ENCODE measurements around the gene TTC9C.

TTC9C gene

DNA sequence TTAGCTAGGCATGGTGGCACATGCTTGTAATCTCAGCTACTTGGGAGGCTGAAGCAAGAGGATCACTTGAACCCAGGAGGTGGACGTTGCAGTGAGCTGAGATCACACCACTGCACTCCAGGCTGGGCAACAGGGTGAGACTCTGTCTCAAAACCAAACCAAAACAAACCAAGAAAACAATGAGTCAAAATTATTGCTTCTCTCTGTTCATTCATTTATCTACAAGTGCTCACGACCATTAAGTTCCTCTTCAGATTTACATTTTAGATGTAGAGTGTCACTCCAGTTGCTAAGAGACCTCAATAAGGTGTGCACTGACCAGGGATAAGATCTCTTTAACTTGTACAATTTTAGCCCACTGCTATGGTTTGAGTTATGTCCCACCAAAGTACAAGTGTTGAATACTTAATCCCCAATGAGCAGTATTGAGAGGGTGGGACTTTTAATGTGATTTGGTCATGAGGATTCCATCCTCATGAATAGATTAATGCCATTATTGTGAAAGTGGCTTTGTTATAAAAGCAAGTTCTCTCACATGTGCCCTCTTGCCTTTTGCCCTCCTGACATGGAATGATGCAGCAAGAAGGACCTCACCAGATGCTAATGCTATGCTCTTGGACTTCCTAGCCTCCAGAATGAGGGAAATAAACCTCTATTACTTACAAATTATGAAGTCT lies 8.8 kb upstream of the TTC9C start:
- TF ChIP-seq TEAD4 (IDR thresholded peaks at IDR 0.05) (no peak), FOXM1 (IDR thresholded peaks at IDR 0.05; ENCODE audit: borderline replicate concordance, low read depth) (no peak), EP300 (IDR thresholded peaks at IDR 0.05; ENCODE audit: borderline replicate concordance) (no peak), TAF1 (IDR thresholded peaks at IDR 0.05; ENCODE audit: low read depth) (no peak), YY1 (IDR thresholded peaks at IDR 0.05; ENCODE audit: low read depth) (no peak), RAD21 (IDR thresholded peaks at IDR 0.05; ENCODE audit: low read depth) (no peak), NFIC (IDR thresholded peaks at IDR 0.05) (no peak), CEBPB (IDR thresholded peaks at IDR 0.05) (no peak), CREB1 (IDR thresholded peaks at IDR 0.05; ENCODE audit: low read depth) (no peak), EGR1 (IDR thresholded peaks at IDR 0.05) (no peak), TCF12 (IDR thresholded peaks at IDR 0.05; ENCODE audit: low read depth) (no peak), ZBTB7A (IDR thresholded peaks at IDR 0.05; ENCODE audit: low read depth) (no peak)
- TF ChIP-seq, protein P1, sequence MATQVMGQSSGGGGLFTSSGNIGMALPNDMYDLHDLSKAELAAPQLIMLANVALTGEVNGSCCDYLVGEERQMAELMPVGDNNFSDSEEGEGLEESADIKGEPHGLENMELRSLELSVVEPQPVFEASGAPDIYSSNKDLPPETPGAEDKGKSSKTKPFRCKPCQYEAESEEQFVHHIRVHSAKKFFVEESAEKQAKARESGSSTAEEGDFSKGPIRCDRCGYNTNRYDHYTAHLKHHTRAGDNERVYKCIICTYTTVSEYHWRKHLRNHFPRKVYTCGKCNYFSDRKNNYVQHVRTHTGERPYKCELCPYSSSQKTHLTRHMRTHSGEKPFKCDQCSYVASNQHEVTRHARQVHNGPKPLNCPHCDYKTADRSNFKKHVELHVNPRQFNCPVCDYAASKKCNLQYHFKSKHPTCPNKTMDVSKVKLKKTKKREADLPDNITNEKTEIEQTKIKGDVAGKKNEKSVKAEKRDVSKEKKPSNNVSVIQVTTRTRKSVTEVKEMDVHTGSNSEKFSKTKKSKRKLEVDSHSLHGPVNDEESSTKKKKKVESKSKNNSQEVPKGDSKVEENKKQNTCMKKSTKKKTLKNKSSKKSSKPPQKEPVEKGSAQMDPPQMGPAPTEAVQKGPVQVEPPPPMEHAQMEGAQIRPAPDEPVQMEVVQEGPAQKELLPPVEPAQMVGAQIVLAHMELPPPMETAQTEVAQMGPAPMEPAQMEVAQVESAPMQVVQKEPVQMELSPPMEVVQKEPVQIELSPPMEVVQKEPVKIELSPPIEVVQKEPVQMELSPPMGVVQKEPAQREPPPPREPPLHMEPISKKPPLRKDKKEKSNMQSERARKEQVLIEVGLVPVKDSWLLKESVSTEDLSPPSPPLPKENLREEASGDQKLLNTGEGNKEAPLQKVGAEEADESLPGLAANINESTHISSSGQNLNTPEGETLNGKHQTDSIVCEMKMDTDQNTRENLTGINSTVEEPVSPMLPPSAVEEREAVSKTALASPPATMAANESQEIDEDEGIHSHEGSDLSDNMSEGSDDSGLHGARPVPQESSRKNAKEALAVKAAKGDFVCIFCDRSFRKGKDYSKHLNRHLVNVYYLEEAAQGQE (IDR thresholded peaks at IDR 0.05; ENCODE audit: low read depth) = no peak
- TF ChIP-seq, protein P2, sequence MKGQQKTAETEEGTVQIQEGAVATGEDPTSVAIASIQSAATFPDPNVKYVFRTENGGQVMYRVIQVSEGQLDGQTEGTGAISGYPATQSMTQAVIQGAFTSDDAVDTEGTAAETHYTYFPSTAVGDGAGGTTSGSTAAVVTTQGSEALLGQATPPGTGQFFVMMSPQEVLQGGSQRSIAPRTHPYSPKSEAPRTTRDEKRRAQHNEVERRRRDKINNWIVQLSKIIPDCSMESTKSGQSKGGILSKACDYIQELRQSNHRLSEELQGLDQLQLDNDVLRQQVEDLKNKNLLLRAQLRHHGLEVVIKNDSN (IDR thresholded peaks at IDR 0.05) = no peak
- TF ChIP-seq, protein P3, sequence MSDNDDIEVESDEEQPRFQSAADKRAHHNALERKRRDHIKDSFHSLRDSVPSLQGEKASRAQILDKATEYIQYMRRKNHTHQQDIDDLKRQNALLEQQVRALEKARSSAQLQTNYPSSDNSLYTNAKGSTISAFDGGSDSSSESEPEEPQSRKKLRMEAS (IDR thresholded peaks at IDR 0.05) = no peak

DNA sequence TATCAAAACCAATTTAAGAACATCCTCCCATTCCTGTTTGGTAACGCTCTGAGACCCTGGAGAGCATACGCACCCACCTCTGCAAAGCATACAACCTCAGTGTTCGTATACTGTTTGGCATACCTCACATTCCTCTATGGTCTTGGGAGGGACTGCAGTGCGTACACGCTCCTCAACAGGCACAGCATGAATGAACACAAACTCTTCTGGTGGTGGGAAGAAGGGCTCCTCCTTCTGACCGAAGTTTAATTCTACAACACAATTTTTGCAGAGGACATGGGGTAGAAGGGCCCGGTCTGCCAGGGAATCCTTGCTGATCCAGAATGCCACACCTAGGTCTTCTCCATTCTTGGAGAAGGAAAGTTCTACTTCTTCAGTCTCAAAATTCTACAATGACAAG lies 6.3 kb upstream of the TTC9C start:
- TF ChIP-seq, protein P2 (IDR thresholded peaks at IDR 0.05) = no peak
- TF ChIP-seq, protein P3 (IDR thresholded peaks at IDR 0.05) = no peak
- TF ChIP-seq TEAD4 (IDR thresholded peaks at IDR 0.05) = no peak
- no peak for TF ChIP-seq ZBTB7A (IDR thresholded peaks at IDR 0.05; ENCODE audit: low read depth)
- no peak for TF ChIP-seq YY1 (IDR thresholded peaks at IDR 0.05; ENCODE audit: low read depth)
- no peak for TF ChIP-seq EP300 (IDR thresholded peaks at IDR 0.05; ENCODE audit: borderline replicate concordance)
- no peak for TF ChIP-seq FOXM1 (IDR thresholded peaks at IDR 0.05; ENCODE audit: borderline replicate concordance, low read depth)
- TF ChIP-seq, protein P1 (IDR thresholded peaks at IDR 0.05; ENCODE audit: low read depth) = no peak
- no peak for TF ChIP-seq CREB1 (IDR thresholded peaks at IDR 0.05; ENCODE audit: low read depth)
- TF ChIP-seq RAD21 (IDR thresholded peaks at IDR 0.05; ENCODE audit: low read depth) = no peak

DNA sequence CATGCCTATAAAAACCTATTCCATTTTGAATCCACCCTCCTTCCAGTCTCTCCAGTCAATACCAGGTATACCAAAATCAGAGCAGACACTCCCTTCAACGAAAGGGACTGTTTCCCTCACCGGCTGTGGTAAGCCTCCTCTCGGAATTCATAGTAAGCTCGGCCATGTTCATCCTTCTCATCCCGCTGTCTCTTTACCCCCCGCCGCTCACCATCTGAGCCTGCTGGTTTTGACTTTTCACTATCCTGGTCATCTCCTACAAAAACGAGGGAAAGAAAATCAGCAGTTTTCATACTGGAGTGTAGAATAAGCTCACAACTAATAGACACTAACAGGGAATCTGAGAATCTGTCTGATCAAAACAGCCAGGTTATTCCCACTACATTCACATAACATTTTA lies 4.1 kb upstream of the TTC9C start:
- TF ChIP-seq EP300 (IDR thresholded peaks at IDR 0.05; ENCODE audit: borderline replicate concordance) (no peak), TAF1 (IDR thresholded peaks at IDR 0.05; ENCODE audit: low read depth) (no peak), TEAD4 (IDR thresholded peaks at IDR 0.05) (no peak), CREB1 (IDR thresholded peaks at IDR 0.05; ENCODE audit: low read depth) (no peak), YY1 (IDR thresholded peaks at IDR 0.05; ENCODE audit: low read depth) (no peak), EGR1 (IDR thresholded peaks at IDR 0.05) (no peak), RAD21 (IDR thresholded peaks at IDR 0.05; ENCODE audit: low read depth) (no peak), NFIC (IDR thresholded peaks at IDR 0.05) (no peak), ZBTB7A (IDR thresholded peaks at IDR 0.05; ENCODE audit: low read depth) (no peak), TCF12 (IDR thresholded peaks at IDR 0.05; ENCODE audit: low read depth) (no peak), FOXM1 (IDR thresholded peaks at IDR 0.05; ENCODE audit: borderline replicate concordance, low read depth) (no peak)
- TF ChIP-seq, protein P1 (IDR thresholded peaks at IDR 0.05; ENCODE audit: low read depth) = no peak
- TF ChIP-seq, protein P2 (IDR thresholded peaks at IDR 0.05) = no peak

DNA sequence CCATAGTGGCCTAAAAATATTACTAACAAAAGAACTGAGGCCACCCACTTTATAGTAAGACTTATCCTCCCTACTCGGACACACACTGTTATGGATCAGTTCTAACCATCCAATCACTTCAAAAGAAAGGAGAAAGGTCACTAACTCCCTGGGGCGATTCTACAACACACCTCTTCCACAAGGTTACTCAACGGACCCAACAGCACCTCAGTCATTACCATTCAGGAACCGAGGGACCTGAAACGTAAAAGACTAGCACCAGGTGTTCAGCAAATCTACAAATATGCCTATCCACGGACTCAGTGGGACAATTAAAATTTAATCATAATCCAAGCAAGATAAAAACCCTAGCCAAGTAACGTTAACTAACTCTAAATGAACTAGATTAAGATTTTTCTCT lies 2.6 kb upstream of the TTC9C start:
- no peak for TF ChIP-seq FOXM1 (IDR thresholded peaks at IDR 0.05; ENCODE audit: borderline replicate concordance, low read depth)
- no peak for TF ChIP-seq ZBTB7A (IDR thresholded peaks at IDR 0.05; ENCODE audit: low read depth)
- TF ChIP-seq, protein P2 (IDR thresholded peaks at IDR 0.05) = no peak
- TF ChIP-seq YY1 (IDR thresholded peaks at IDR 0.05; ENCODE audit: low read depth) = no peak
- TF ChIP-seq EP300 (IDR thresholded peaks at IDR 0.05; ENCODE audit: borderline replicate concordance) = no peak
- TF ChIP-seq TCF12 (IDR thresholded peaks at IDR 0.05; ENCODE audit: low read depth) = no peak
- TF ChIP-seq, protein P3 (IDR thresholded peaks at IDR 0.05) = no peak
- TF ChIP-seq, protein P1 (IDR thresholded peaks at IDR 0.05; ENCODE audit: low read depth) = no peak
- no peak for TF ChIP-seq CEBPB (IDR thresholded peaks at IDR 0.05)
